Ectodermal cell (in vitro differentiated cells): ENCODE measurements around the gene DEDD2.

ENCODE experiments used
- H3K27ac ChIP-seq: 2 replicates; pipeline ENCODE4 v1.7.0; 2013; ENCODE audit warnings: mild to moderate bottlenecking, low read depth, low read length; ENCODE audit not compliant: insufficient read depth, poor library complexity, severe bottlenecking
- H3K27me3 ChIP-seq: 2 replicates; pipeline ENCODE4 v1.7.0; 2013; ENCODE audit warnings: mild to moderate bottlenecking, low read length; ENCODE audit not compliant: insufficient read depth, control insufficient read depth, poor library complexity, severe bottlenecking
- H3K36me3 ChIP-seq: one replicate; pipeline ENCODE4 v1.7.0; 2013; ENCODE audit warnings: low read length; ENCODE audit not compliant: control insufficient read depth, insufficient read depth
- H3K4me1 ChIP-seq: one replicate; pipeline ENCODE4 v1.7.0; 2013; ENCODE audit warnings: low read length; ENCODE audit not compliant: control insufficient read depth, insufficient read depth
- H3K4me3 ChIP-seq: 2 replicates; pipeline ENCODE4 v1.7.0; 2013; ENCODE audit warnings: low read depth, low read length, control low read depth; ENCODE audit not compliant: insufficient read depth
- H3K9me3 ChIP-seq: 2 replicates; pipeline ENCODE4 v1.7.0; 2013; ENCODE audit warnings: mild to moderate bottlenecking, low read length, moderate library complexity; ENCODE audit not compliant: control insufficient read depth
- whole genome bisulfite sequencing, 2 experiments: methylation state at CpG; one replicate each; pipeline ENCODE4 v1.1.7; 2013; ENCODE audit warnings: missing lambda C conversion rate in 2 of 2; 5-methylcytosine and 5-hydroxymethylcytosine counted together

DEDD2 gene

DNA sequence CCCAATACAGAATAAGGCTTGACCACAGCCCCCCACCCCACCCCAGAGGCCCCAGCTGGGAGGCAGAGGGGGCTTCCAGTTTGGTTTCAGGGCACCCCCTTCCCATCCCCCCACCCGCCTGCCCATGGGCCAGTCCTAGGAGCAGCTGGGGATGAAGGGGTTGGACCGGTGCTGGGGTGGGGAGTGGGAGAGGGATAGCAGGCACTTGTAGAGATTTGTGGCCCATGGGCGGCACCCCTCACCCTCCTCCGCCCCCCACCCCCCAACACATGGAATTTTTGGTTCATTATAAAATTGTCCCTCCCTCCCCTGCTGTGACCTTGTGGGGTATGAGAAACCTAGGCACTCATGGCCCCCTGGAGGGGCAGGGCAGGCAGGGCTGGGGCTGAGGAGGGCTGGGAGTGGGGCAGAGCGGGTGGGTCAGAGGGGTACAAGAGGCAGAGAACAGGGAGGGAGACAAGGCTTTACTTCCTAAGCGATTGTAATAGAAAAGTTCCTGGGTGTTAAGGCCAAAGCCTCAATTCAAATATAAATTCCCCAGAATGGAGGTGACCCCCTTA, 30.2 kb upstream of the DEDD2 start:
- no peaks in the 10 kb centered on the region for H3K27me3 ChIP-seq
- 88 to 97% methylated on average over 2 to 4 of the region's 6 CpGs for whole genome bisulfite sequencing, 2 experiments
- no peaks in the 10 kb centered on the region for H3K9me3 ChIP-seq
- H3K4me3 ChIP-seq = no peak overlapping the region
- H3K4me1 ChIP-seq = peaks cover 19% of the 10 kb centered on the region
- H3K36me3 ChIP-seq = peaks cover 9% of the 10 kb centered on the region
- H3K27ac ChIP-seq = no peak overlapping the region

- H3K4me1 ChIP-seq = peaks cover 14% of the 10 kb centered on the region
- H3K9me3 ChIP-seq = no peaks in the 10 kb centered on the region
- no peaks in the 10 kb centered on the region for H3K27me3 ChIP-seq
- no peak overlapping the region for H3K27ac ChIP-seq
- H3K4me3 ChIP-seq = no peak overlapping the region
- 92 to 93% methylated on average over 7 of the region's 7 CpGs for WGBS, 2 experiments
- peaks cover 9% of the 10 kb centered on the region for H3K36me3 ChIP-seq
Measured at GRCh38 chr19:42246922-42247639, 29.6 kb upstream of the DEDD2 start.

DNA sequence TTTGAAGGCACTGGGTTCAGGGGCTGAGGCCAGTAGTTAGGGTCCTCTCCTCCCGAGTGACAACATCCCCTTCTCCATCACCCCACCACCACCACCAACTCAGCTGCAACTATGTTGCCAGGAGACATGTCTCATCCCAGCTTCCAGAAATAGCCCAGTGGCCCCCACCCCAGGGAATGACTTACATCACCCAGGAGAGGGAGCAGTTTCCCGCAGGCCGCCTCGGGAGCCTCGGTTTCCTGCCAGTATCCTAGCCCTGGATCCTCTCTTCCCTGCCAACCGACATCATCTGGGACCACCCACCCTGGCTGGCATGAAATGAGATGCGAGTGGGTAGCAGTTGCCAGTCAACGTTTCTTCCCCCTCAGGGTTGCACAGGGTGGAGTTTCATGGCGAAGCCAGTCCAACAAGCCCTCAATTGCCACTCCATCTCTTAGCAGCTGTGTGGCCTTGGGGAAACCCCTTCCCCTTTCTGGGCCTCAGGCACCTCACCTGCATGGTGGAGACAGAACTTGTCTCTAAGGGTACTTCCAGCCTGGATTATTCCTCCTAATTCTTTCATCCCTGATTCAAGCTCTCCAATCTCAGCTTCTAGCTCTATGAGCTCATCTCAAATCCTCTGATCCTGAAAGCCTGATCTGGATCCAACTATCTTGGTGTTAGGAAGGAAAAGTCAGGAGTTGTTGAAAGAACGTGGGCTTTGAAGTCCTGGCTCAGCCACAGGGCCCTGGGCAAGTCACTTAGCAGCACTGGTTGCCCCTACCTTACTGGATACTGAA, 28.9 kb upstream of the DEDD2 start:
- 51 to 52% methylated on average over 10 of the region's 10 CpGs for WGBS, 2 experiments
- Histone ChIP-seq H3K9me3 (no peaks in the 10 kb centered on the region), H3K4me1 (peaks cover 7% of the 10 kb centered on the region), H3K27ac (no peak overlapping the region), H3K4me3 (no peak overlapping the region), H3K36me3 (peaks cover 9% of the 10 kb centered on the region), H3K27me3 (no peaks in the 10 kb centered on the region)

DNA sequence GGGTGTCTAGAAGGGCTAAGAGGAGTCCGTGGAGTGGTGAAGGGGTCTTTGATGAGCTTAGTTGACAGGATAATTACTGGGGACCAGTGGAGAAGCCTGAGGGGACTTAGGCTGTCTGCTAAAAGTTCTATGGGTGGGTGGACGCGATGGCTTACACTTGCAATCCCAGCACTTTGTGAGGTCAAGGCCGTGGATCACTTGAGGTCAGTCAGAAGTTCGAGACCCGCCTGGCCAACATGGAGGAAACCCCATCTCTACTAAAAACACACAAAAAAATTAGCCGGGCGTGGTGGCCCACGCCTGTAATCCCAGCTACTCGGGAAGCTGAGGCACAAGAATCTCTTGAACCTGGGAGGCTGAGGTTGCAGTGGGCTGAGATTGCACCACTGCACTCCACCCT, 27.8 kb upstream of the DEDD2 start:
- peaks cover 3% of the 10 kb centered on the region for H3K4me1 ChIP-seq
- 91% methylated on average over 10 of the region's 10 CpGs for WGBS, 2 experiments
- no peaks in the 10 kb centered on the region for H3K27me3 ChIP-seq
- no peaks in the 10 kb centered on the region for H3K9me3 ChIP-seq
- H3K4me3 ChIP-seq = no peak overlapping the region
- H3K36me3 ChIP-seq = peaks cover 9% of the 10 kb centered on the region
- H3K27ac ChIP-seq = no peak overlapping the region

DNA sequence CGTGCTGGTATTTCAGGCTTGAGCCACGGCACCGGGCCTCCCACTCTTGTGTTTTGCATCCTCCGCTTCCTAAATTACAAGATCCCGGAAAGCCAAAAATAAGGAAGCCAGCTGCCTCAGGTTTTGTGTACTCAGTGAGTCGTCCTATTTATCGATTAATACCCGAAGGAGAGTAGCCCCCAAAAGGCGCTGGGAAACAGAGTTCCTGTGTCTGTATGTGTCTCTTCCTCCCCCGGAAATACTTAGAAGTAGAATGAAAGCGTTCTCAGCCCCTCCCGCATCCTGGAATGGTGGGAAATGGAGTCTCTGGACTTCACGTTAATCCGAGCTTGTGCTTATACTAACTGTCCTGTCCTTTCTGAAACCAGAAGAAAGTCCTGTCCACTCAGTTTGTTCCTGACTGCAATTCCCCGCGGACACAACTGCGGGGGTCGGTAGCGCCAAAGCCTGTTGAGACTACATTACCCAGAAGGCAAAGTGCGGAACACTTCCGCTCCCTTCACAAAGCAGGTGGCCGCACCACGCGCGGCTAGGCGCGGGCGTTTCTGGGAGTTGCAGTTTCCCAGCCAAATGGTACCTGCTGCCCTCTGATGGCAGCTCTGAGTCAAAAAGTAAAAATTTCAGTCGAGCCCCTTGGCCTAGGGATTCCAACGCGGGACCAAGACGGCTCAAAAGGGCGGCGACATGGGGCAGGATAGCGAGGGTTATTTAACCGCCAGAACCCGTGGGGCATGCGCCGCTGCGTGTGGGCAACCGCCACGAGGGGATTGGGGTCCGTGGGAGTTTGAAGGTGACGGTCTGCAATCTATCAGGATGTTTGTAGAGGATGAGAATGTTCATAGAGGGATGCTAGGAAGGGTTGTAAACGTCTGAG, 27.1 kb upstream of the DEDD2 start:
- peaks cover 15% of the 10 kb centered on the region for H3K36me3 ChIP-seq
- H3K27ac ChIP-seq = no peak overlapping the region
- H3K27me3 ChIP-seq = no peaks in the 10 kb centered on the region
- no peaks in the 10 kb centered on the region for H3K9me3 ChIP-seq
- H3K4me1 ChIP-seq = peaks cover 3% of the 10 kb centered on the region
- H3K4me3 ChIP-seq = peak overlapping the region; percentile 36
- WGBS, 2 experiments = 17 to 18% methylated on average over 45 of the region's 45 CpGs

- H3K27ac ChIP-seq = peak within 1 kb of the TSS; percentile 65
- H3K9me3 ChIP-seq = no peaks in the 10 kb centered on the region
- H3K4me3 ChIP-seq = peak within 1 kb of the TSS; percentile 62
- H3K36me3 ChIP-seq = peaks cover 5% of the 10 kb centered on the region
- WGBS, 2 experiments = 0 to 1% methylated on average over 76 of the region's 76 CpGs
- no peaks in the 10 kb centered on the region for H3K4me1 ChIP-seq
- H3K27me3 ChIP-seq = no peaks in the 10 kb centered on the region
Measured at GRCh38 chr19:42242512-42243409, 25.3 kb upstream of the DEDD2 start, which contains the start of gene GSK3A. TSS of gene GSK3A (minus strand) at chr19:42242602. CDS start at chr19:42242465, 137 bp downstream.

GRCh38 chr19:42242069-42242511, 24.6 kb upstream of the DEDD2 start:
- H3K27me3 ChIP-seq = no peaks in the 10 kb centered on the region
- no peaks in the 10 kb centered on the region for H3K4me1 ChIP-seq
- H3K9me3 ChIP-seq = no peaks in the 10 kb centered on the region
- peak overlapping the region; percentile 62 for H3K4me3 ChIP-seq
- no peak overlapping the region for H3K27ac ChIP-seq
- H3K36me3 ChIP-seq = peaks cover 5% of the 10 kb centered on the region
- 0 to 1% methylated on average over 49 of the region's 49 CpGs for WGBS, 2 experiments

- Histone ChIP-seq H3K27me3 (no peaks in the 10 kb centered on the region), H3K4me1 (no peaks in the 10 kb centered on the region), H3K36me3 (peaks cover 12% of the 10 kb centered on the region), H3K27ac (no peak overlapping the region), H3K9me3 (no peaks in the 10 kb centered on the region), H3K4me3 (peak overlapping the region; percentile 62)
- WGBS, 2 experiments = 86 to 88% methylated on average over 3 of the region's 3 CpGs
Measured at GRCh38 chr19:42241279-42241678, 23.8 kb upstream of the DEDD2 start.

DNA sequence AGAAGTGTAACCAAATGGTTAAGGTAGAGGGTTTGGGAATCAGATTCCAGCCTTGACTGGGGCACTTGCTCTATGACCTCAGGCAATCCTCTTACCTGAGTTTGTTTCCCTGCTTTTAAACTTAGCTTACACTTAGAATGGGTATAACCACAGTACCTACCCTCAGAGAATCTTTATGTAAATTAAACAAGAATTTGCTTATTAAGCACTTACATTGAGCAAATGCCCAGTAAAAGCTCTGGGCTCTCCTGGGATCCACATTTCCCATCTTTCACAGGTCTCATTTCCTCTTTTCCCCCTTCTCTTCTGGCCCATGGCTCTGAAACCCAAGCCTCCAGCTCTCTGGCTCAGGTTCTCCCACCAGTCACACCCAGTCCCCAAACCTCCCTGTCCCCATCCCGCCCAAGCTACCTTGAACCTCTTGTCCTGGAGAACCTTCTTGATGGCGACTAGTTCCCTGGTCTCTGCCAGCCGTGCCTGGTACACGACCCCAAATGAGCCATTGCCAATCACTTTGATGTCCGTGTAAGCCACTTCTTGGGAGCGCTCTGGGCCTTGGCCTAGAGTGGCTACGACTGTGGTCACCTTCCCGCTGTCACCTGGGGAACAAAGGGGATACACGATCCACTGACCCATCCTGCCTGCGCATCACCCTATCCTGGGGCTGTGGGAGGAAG, 22.2 kb upstream of the DEDD2 start:
- H3K27me3 ChIP-seq = no peaks in the 10 kb centered on the region
- WGBS, 2 experiments = 93 to 95% methylated on average over 10 of the region's 10 CpGs
- H3K36me3 ChIP-seq = peaks cover 24% of the 10 kb centered on the region
- no peaks in the 10 kb centered on the region for H3K9me3 ChIP-seq
- no peak overlapping the region for H3K4me3 ChIP-seq
- H3K27ac ChIP-seq = no peak overlapping the region
- no peaks in the 10 kb centered on the region for H3K4me1 ChIP-seq
